ENCODE data around the gene NLGN1.

NLGN1 gene

DNA sequence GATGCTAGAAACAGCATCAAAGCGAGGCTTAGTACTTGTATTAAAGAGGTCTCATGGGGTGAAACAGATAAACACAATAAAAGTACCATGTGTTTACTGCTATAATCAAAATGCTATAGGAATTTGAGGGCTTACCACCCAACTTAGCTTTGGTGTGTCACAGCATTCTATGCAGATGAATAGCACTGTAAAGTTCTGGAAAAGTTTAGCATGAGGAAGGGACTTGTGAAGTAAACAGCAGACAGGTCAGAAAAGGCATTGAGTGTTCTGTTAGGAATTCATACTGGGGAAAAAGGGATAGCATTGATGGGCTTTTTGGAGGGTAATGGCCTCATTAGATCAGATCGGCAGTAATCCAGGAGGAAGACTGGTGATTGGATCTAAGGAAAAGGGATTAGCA lies 505.3 kb downstream of the NLGN1 start:
- Histone ChIP-seq H3K4me1 (ENCODE audit: control insufficient read depth in 1 of 2, insufficient read depth in 2 of 2, low read length in 2 of 2) (no peaks in the 10 kb centered on the region), H3K23ac (ENCODE audit: low read length) (no peak overlapping the region), H4K12ac (ENCODE audit: low read depth, low read length) (no peak overlapping the region), H3K9ac (ENCODE audit: low read length) (no peak overlapping the region), H3K9me3 (ENCODE audit: insufficient read depth, low read depth, low read length) (no peaks in the 10 kb centered on the region), H3K79me1 (ENCODE audit: low read length) (no peaks in the 10 kb centered on the region), H3K4ac (ENCODE audit: low read depth, low read length) (no peak overlapping the region), H4K8ac (ENCODE audit: low read depth, low read length) (no peak overlapping the region), H3K18ac (ENCODE audit: low read length) (no peak overlapping the region), H3K27ac (ENCODE audit: low read depth, low read length) (no peak overlapping the region), H3K27me3 (ENCODE audit: insufficient read depth, low read length) (no peaks in the 10 kb centered on the region), H3K4me3 (ENCODE audit: low read depth, low read length) (no peak overlapping the region), H3K36me3 (ENCODE audit: control insufficient read depth in 1 of 2, insufficient read depth in 2 of 2, low read length in 2 of 2) (no peaks in the 10 kb centered on the region), H3K79me2 (ENCODE audit: control insufficient read depth, insufficient read depth, low read length, poor library complexity) (no peaks in the 10 kb centered on the region), H3K14ac (ENCODE audit: low read length) (no peak overlapping the region), H2BK120ac (ENCODE audit: insufficient read depth, low read length, poor library complexity) (no peak overlapping the region), H3K4me2 (ENCODE audit: low read length) (no peak overlapping the region), H2AFZ (ENCODE audit: insufficient read depth, low read length, poor library complexity) (no peak overlapping the region), H2AK5ac (ENCODE audit: low read length) (no peak overlapping the region), H4K91ac (ENCODE audit: low read depth, low read length) (no peak overlapping the region), H2BK5ac (ENCODE audit: low read depth, low read length, poor library complexity) (no peak overlapping the region), H2BK12ac (ENCODE audit: low read length) (no peak overlapping the region)
- WGBS (ENCODE audit: extremely low coverage, insufficient coverage, insufficient read length): no CpG with 5 or more reads among the region's 2 CpGs
- no peak for DNase-seq

DNA sequence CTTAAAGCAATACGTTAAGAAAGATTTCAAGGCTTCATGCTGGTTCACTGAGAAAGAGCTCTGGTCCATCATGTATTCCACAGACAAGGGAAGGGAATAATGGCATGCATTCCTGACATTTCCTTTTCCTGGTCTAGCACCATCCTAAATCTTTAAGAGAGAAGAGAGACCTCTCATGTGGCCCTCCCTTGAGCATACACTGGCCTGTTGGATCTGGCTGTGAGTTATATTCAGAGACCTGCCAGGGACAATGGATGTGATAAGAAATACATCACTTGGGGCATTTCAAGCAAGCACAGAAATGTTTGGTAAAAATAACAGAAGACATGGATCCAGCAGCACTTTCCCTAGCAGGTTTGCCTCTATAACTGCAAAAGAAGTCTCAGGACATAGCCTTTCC lies 507.8 kb downstream of the NLGN1 start:
- H2AFZ ChIP-seq (ENCODE audit: insufficient read depth, low read length, poor library complexity): no peak overlapping the region

DNA sequence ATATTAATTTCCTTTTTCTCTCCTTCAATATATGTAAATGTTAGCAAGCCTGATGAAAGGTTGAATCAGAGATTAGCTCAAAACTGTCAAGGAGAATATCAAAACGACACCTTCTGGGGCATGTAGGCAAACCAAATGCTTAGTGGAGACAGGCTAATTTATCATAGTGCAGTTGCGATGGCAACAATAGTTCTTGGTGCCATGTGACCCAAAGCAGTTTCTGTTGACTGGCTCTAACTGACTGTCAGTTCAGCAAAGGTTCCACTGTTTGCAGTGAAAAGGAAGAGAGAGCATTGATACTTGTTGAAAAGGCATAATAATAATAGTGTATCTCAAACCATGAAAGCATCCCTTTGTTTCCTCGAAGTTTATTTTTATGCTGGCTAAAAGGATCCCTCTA lies 513.9 kb downstream of the NLGN1 start:
- Histone ChIP-seq H3K18ac (ENCODE audit: low read length) (no peak overlapping the region), H4K12ac (ENCODE audit: low read depth, low read length) (no peak overlapping the region), H3K4ac (ENCODE audit: low read depth, low read length) (no peak overlapping the region), H3K23ac (ENCODE audit: low read length) (no peak overlapping the region), H3K9me3 (ENCODE audit: insufficient read depth, low read depth, low read length) (no peaks in the 10 kb centered on the region), H4K91ac (ENCODE audit: low read depth, low read length) (no peak overlapping the region), H2AK5ac (ENCODE audit: low read length) (no peak overlapping the region), H2BK5ac (ENCODE audit: low read depth, low read length, poor library complexity) (no peak overlapping the region), H3K27ac (ENCODE audit: low read depth, low read length) (no peak overlapping the region), H2AFZ (ENCODE audit: insufficient read depth, low read length, poor library complexity) (no peak overlapping the region), H2BK12ac (ENCODE audit: low read length) (no peak overlapping the region), H3K27me3 (ENCODE audit: insufficient read depth, low read length) (no peaks in the 10 kb centered on the region), H3K4me3 (ENCODE audit: low read depth, low read length) (no peak overlapping the region), H3K36me3 (ENCODE audit: control insufficient read depth in 1 of 2, insufficient read depth in 2 of 2, low read length in 2 of 2) (no peaks in the 10 kb centered on the region), H3K79me2 (ENCODE audit: control insufficient read depth, insufficient read depth, low read length, poor library complexity) (no peaks in the 10 kb centered on the region), H3K14ac (ENCODE audit: low read length) (no peak overlapping the region), H2BK120ac (ENCODE audit: insufficient read depth, low read length, poor library complexity) (no peak overlapping the region), H3K4me2 (ENCODE audit: low read length) (no peak overlapping the region), H3K9ac (ENCODE audit: low read length) (no peak overlapping the region), H3K79me1 (ENCODE audit: low read length) (no peaks in the 10 kb centered on the region), H3K4me1 (ENCODE audit: control insufficient read depth in 1 of 2, insufficient read depth in 2 of 2, low read length in 2 of 2) (peaks cover 2 to 4% of the 10 kb centered on the region in 2 experiments), H4K8ac (ENCODE audit: low read depth, low read length) (no peak overlapping the region)
- WGBS (ENCODE audit: extremely low coverage, insufficient coverage, insufficient read length): no CpG with 5 or more reads among the region's 3 CpGs
- no peak for DNase-seq

More for the DNA sequence above, 507.8 kb downstream of the NLGN1 start:
- H3K14ac ChIP-seq (ENCODE audit: low read length): no peak overlapping the region
- no peak overlapping the region for H2BK5ac ChIP-seq (ENCODE audit: low read depth, low read length, poor library complexity)
- no peak overlapping the region for H3K18ac ChIP-seq (ENCODE audit: low read length)
- H2BK120ac ChIP-seq (ENCODE audit: insufficient read depth, low read length, poor library complexity): no peak overlapping the region
- no peak overlapping the region for H3K23ac ChIP-seq (ENCODE audit: low read length)
- H4K12ac ChIP-seq (ENCODE audit: low read depth, low read length): no peak overlapping the region
- DNase-seq: no peak
- no peaks in the 10 kb centered on the region for H3K9me3 ChIP-seq (ENCODE audit: insufficient read depth, low read depth, low read length)
- no peak overlapping the region for H4K91ac ChIP-seq (ENCODE audit: low read depth, low read length)
- H3K4me1 ChIP-seq (ENCODE audit: control insufficient read depth in 1 of 2, insufficient read depth in 2 of 2, low read length in 2 of 2): no peaks in the 10 kb centered on the region
- no peak overlapping the region for H2AK5ac ChIP-seq (ENCODE audit: low read length)
- no peak overlapping the region for H3K27ac ChIP-seq (ENCODE audit: low read depth, low read length)
- WGBS (ENCODE audit: extremely low coverage, insufficient coverage, insufficient read length): no CpG with 5 or more reads among the region's 1 CpG
- H2BK12ac ChIP-seq (ENCODE audit: low read length): no peak overlapping the region
- no peak overlapping the region for H3K4me2 ChIP-seq (ENCODE audit: low read length)
- H3K79me2 ChIP-seq (ENCODE audit: control insufficient read depth, insufficient read depth, low read length, poor library complexity): no peaks in the 10 kb centered on the region
- no peak overlapping the region for H3K9ac ChIP-seq (ENCODE audit: low read length)
- no peak overlapping the region for H4K8ac ChIP-seq (ENCODE audit: low read depth, low read length)
- H3K4me3 ChIP-seq (ENCODE audit: low read depth, low read length): no peak overlapping the region
- no peaks in the 10 kb centered on the region for H3K27me3 ChIP-seq (ENCODE audit: insufficient read depth, low read length)
- H3K4ac ChIP-seq (ENCODE audit: low read depth, low read length): no peak overlapping the region
- no peaks in the 10 kb centered on the region for H3K36me3 ChIP-seq (ENCODE audit: control insufficient read depth in 1 of 2, insufficient read depth in 2 of 2, low read length in 2 of 2)
- H3K79me1 ChIP-seq (ENCODE audit: low read length): no peaks in the 10 kb centered on the region

DNA sequence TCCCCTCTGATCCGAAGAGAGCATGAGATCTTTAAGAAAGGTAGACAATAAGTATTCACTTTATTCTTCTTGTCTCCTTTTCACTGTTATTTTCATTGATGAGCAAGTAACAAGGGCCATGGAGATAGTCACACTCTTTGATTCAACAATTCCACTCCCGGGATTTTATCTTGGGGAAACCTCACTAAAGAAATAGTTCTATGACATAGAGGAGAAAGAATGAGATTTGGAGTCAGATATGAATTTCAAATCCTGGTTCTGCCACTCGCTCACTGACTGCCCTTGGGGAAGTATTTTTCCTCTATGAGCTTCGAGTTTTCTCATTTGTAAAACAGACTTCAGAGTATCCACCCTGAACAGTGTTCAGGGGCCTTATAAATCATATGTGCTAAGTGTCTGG lies 514.6 kb downstream of the NLGN1 start:
- peak; percentile 34 to 88 for DNase-seq
- Histone ChIP-seq H2BK120ac (ENCODE audit: insufficient read depth, low read length, poor library complexity) (no peak overlapping the region), H3K9me3 (ENCODE audit: insufficient read depth, low read depth, low read length) (no peaks in the 10 kb centered on the region), H3K36me3 (ENCODE audit: control insufficient read depth in 1 of 2, insufficient read depth in 2 of 2, low read length in 2 of 2) (no peaks in the 10 kb centered on the region), H3K18ac (ENCODE audit: low read length) (no peak overlapping the region), H2AFZ (ENCODE audit: insufficient read depth, low read length, poor library complexity) (no peak overlapping the region), H2AK5ac (ENCODE audit: low read length) (no peak overlapping the region), H3K79me2 (ENCODE audit: control insufficient read depth, insufficient read depth, low read length, poor library complexity) (no peaks in the 10 kb centered on the region), H3K27ac (ENCODE audit: low read depth, low read length) (no peak overlapping the region), H3K9ac (ENCODE audit: low read length) (no peak overlapping the region), H3K4ac (ENCODE audit: low read depth, low read length) (no peak overlapping the region), H3K4me2 (ENCODE audit: low read length) (no peak overlapping the region), H3K4me3 (ENCODE audit: low read depth, low read length) (no peak overlapping the region), H3K4me1 (ENCODE audit: control insufficient read depth in 1 of 2, insufficient read depth in 2 of 2, low read length in 2 of 2) (peaks cover 2 to 4% of the 10 kb centered on the region in 2 experiments), H3K23ac (ENCODE audit: low read length) (no peak overlapping the region), H4K91ac (ENCODE audit: low read depth, low read length) (no peak overlapping the region), H4K8ac (ENCODE audit: low read depth, low read length) (no peak overlapping the region), H3K79me1 (ENCODE audit: low read length) (no peaks in the 10 kb centered on the region), H2BK5ac (ENCODE audit: low read depth, low read length, poor library complexity) (no peak overlapping the region), H3K14ac (ENCODE audit: low read length) (no peak overlapping the region), H3K27me3 (ENCODE audit: insufficient read depth, low read length) (no peaks in the 10 kb centered on the region), H2BK12ac (ENCODE audit: low read length) (no peak overlapping the region), H4K12ac (ENCODE audit: low read depth, low read length) (no peak overlapping the region)
- WGBS (ENCODE audit: extremely low coverage, insufficient coverage, insufficient read length): no CpG with 5 or more reads among the region's 4 CpGs
